RWPE2 (cell line): ENCODE measurements around the gene YWHAH.

ENCODE experiments used
- ATAC-seq: fragments of 200-7000 bp; cut with Tn5 transposase; 3 replicates; pipeline ENCODE4 v1.9.1; 2021; ENCODE audit warnings: low read depth
- DNase-seq: peaks from one replicate; pipeline ENCODE4 v3.0.0-alpha.2; 2020; ENCODE audit warnings: low spot score
- H3K27ac ChIP-seq: fragments of 450-650 bp; 2 replicates; pipeline ENCODE4 v1.5.1; 2017; ENCODE audit warnings: mild to moderate bottlenecking; ENCODE audit not compliant: poor library complexity, severe bottlenecking
- H3K27me3 ChIP-seq: fragments of 250-450 bp; sonication (Bioruptor Pico); 2 replicates; pipeline ENCODE4 v1.5.1; 2021; ENCODE audit warnings: mild to moderate bottlenecking, moderate library complexity; ENCODE audit not compliant: insufficient read depth, poor library complexity, severe bottlenecking
- H3K36me3 ChIP-seq: fragments of 250-450 bp; sonication (Bioruptor Pico); 2 replicates; pipeline ENCODE4 v1.5.1; 2020; ENCODE audit warnings: low read depth, mild to moderate bottlenecking, moderate library complexity
- H3K4me1 ChIP-seq: fragments of 250-450 bp; sonication (Bioruptor Pico); 2 replicates; pipeline ENCODE4 v1.5.1; 2021; ENCODE audit warnings: mild to moderate bottlenecking, moderate library complexity; ENCODE audit not compliant: insufficient read depth, poor library complexity, severe bottlenecking
- H3K4me3 ChIP-seq: fragments of 250-450 bp; sonication (Bioruptor Pico); 2 replicates; pipeline ENCODE4 v1.5.1; 2021; ENCODE audit warnings: mild to moderate bottlenecking, moderate library complexity; ENCODE audit not compliant: severe bottlenecking
- H3K9me3 ChIP-seq: fragments of 250-450 bp; sonication (Bioruptor Pico); 2 replicates; pipeline ENCODE4 v1.5.1; 2021; ENCODE audit warnings: mild to moderate bottlenecking, moderate library complexity; ENCODE audit not compliant: severe bottlenecking
- CTCF ChIP-seq: fragments of 450-650 bp; IDR thresholded peaks from one replicate; pipeline ENCODE4 v1.5.1; 2017; ENCODE audit warnings: mild to moderate bottlenecking, moderate library complexity; ENCODE audit not compliant: poor library complexity, severe bottlenecking

Gene YWHAH

GRCh38 chr22:31915586-31915985 lies 28.7 kb upstream of the YWHAH start:
- no peak for TF ChIP-seq CTCF
- Histone ChIP-seq H3K27me3 (no peaks in the 10 kb centered on the region), H3K27ac (no peak overlapping the region), H3K36me3 (no peaks in the 10 kb centered on the region), H3K4me3 (no peak overlapping the region), H3K4me1 (no peaks in the 10 kb centered on the region), H3K9me3 (no peaks in the 10 kb centered on the region)
- no peak for DNase-seq
- no peak for ATAC-seq

GRCh38 chr22:31917227-31917921 lies 27.0 kb upstream of the YWHAH start:
- no peak overlapping the region for H3K4me3 ChIP-seq
- no peak for DNase-seq

GRCh38 chr22:31919730-31920129 lies 24.6 kb upstream of the YWHAH start:
- Histone ChIP-seq H3K27ac (no peak overlapping the region), H3K27me3 (no peaks in the 10 kb centered on the region), H3K4me3 (no peak overlapping the region), H3K36me3 (no peaks in the 10 kb centered on the region), H3K9me3 (no peaks in the 10 kb centered on the region), H3K4me1 (no peaks in the 10 kb centered on the region)
- ATAC-seq, result no peak
- no peak for DNase-seq
- TF ChIP-seq CTCF, result no peak

More at GRCh38 chr22:31917227-31917921, 27.0 kb upstream of the YWHAH start:
- H3K36me3 ChIP-seq, result no peaks in the 10 kb centered on the region
- no peaks in the 10 kb centered on the region for H3K9me3 ChIP-seq
- no peaks in the 10 kb centered on the region for H3K27me3 ChIP-seq
- no peak overlapping the region for H3K27ac ChIP-seq
- H3K4me1 ChIP-seq, result no peaks in the 10 kb centered on the region
- ATAC-seq, result no peak
- TF ChIP-seq CTCF, result no peak

GRCh38 chr22:31920306-31920705 lies 24.0 kb upstream of the YWHAH start:
- Histone ChIP-seq H3K9me3 (no peaks in the 10 kb centered on the region), H3K4me3 (no peak overlapping the region), H3K36me3 (no peaks in the 10 kb centered on the region), H3K27me3 (no peaks in the 10 kb centered on the region), H3K4me1 (no peaks in the 10 kb centered on the region), H3K27ac (no peak overlapping the region)
- ATAC-seq, result no peak
- no peak for TF ChIP-seq CTCF
- DNase-seq, result no peak

- Histone ChIP-seq H3K27ac (no peak overlapping the region), H3K27me3 (no peaks in the 10 kb centered on the region), H3K9me3 (no peaks in the 10 kb centered on the region), H3K4me3 (no peak overlapping the region), H3K4me1 (no peaks in the 10 kb centered on the region), H3K36me3 (no peaks in the 10 kb centered on the region)
- no peak for DNase-seq
- no peak for TF ChIP-seq CTCF
- ATAC-seq, result no peak
These were observed 23.2 kb upstream of the YWHAH start for GRCh38 chr22:31921106-31921505.
